CD4-positive, alpha-beta T cell treated with Interleukin-21 for 1 hour (primary cell): ENCODE data around the gene MAB21L3.

Experiments
- DNase-seq: peaks from one replicate; pipeline ENCODE4 v3.0.0-alpha.2; 2020

The MAB21L3 gene

DNA sequence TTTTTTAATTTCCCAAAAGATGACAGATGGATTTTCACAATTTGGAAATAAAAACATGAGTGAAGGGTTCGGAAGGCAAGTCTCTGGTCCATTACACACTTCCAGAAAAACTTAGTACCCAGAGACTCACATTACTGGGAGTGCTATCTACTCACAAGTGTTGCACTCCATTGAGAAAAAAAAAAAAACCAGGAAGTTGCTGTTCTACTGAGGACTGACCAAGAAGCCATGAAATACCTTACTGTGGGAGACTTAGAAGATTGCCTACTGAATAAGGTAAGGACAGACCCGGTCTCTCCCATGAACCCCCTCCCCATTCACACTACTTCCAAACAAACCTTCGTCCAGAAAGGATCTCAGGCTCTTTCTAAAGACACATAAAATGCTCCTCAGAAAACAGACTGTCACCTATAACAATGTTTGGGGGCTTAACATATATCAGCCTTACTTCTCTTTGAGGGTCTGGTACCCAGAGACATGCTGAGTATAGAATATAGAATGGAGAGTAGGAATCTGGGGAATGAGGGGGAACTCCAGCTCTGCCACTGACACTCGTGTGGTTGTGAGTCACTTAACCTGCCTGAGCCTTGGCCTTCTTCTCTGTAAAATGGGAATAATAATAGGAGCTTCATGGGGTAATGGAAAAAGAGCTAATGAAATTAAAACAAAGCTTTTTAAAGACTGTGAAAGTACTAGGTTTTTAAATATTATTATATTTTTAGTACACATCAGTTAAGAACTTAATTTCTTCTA, 1.4 kb downstream of the MAB21L3 start:
- DNase-seq = no peak

DNA sequence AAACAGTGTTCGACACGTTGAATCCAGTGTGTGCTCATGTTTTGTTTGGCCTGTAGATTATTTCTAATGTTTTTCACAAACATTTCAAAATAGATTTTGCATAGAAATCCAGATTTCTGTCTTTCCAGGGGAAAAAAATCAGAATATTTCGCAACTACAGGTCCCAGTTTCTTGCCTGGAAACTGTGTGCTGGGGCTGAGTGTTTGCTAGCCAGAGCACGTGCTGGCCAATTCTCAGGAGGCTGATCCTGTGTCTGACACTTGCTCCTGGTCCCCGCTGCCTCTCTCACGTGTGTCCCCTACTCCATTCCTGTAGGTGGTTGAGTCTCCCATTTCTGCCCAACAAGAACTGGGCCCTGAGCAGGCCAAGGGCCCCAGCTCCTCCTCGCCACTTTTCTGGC, 2.4 kb downstream of the MAB21L3 start:
- DNase-seq = no peak

DNA sequence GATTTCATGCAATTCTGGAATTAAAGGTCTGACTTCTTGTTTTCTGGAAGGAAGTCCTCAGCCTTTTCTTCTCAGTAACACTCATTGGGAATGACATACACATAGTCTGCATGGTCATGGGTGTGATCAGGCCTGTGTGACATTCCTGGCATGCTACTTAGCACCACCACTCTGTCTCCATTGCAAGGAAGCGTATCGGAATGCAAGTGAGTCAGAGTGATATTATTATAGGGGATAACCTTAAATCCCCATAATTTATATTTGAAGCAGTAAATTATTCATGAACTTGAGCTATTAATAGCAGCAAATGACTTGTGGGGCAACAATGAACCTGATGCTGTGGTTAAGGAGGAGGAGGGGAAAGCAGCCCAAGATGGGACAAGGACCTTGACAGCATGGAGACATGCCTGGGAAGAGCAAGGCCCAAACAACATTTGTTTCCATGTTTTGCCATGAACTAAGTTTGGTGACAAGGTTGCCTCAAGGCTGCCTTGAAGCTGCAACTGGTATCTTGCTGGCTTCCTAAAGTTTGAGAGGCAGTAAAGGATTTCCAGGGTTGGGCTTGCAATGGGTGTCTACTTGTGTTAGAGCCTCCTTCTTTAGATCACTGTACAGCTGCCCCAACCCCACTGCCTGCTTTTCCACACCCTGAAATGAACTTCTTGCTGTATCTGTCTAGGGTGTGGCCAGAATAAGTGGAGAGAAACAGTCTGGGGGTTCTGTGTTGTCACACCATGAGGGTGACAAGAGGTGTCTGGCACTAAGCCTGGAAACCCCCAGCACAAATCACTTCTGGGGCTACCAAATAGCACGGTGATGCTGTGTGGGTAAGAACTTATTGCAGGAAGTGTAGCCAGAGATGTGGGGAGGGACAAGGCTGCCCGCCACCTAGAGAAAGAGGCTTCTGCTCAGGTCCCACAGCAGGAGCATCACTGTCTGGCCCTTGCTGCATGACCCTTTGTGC, 4.6 kb downstream of the MAB21L3 start:
- no peak for DNase-seq

DNA sequence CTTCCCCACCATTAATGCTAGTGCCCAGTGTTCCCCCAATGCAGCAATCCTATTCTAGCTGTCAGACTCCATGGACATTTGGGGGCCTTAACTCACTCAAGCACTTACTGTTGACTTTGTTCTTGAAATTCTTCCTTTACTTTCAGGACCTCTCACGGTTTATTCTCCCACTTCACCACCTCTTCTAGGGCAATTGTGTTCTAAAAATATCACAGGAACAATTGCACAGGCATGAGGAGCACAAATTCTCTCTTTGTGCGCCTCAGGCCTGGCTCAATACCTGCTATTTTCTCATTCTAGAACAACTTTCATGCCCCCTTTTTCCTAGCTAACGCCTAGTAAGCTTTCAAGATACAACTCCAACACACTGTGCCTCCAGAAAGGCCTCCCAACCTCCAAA, 7.3 kb downstream of the MAB21L3 start:
- no peak for DNase-seq

DNA sequence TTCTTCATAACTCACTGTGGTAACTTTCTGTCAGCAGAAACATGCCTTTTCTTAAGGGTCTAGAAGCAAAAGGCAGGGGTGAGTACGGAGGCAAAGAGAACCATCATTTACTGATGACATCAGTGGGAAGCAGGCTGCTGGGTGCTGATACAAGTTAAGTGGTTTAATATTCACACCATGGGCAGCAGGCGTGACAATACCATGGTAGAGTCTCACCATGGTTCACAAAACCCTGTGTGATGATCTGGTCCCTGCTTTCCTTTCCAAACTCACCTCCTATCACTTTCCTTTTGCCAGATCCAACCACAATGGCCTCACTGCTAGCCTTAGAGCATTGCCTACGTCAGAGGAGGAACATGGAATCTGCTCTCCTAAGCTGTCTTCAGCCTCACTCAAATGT, 8.7 kb downstream of the MAB21L3 start:
- no peak for DNase-seq

DNA sequence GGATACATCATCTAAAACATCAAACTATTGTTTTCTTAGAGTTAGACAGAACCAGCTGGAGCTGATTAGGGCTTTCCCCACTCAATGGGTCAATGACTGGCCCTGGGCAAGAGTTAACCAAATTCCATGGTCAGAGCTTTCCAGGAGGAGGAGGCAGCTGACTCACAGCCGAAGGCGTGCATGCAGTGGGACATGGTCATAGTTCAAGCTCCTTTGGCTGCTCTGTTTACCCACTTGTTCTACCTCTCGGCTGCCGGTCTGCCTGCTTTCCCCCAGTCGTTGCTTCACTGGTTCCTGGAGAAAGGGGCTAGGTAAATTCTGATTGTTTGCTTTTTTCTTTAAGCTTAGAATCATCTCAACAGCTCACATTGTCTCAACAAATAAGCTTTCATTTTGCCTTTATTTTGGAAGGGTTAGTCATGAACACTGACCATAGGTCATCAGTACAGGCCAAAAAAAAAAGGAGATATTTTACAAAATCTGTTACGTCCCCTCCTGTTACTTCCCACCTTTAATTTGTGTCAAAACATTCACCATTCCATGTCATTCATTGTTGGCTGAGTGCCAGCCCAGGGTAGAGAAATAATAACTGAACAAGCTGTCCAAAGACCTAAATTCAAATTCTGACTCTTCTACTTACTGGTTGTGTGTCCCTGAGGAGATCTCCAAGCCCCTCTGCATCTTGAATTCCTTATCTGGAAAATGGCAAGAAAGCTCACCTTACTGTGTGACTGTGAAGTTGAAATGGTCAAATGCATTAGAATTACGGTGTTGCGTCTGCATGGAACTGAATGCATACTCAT, 12.0 kb downstream of the MAB21L3 start:
- no peak for DNase-seq

DNA sequence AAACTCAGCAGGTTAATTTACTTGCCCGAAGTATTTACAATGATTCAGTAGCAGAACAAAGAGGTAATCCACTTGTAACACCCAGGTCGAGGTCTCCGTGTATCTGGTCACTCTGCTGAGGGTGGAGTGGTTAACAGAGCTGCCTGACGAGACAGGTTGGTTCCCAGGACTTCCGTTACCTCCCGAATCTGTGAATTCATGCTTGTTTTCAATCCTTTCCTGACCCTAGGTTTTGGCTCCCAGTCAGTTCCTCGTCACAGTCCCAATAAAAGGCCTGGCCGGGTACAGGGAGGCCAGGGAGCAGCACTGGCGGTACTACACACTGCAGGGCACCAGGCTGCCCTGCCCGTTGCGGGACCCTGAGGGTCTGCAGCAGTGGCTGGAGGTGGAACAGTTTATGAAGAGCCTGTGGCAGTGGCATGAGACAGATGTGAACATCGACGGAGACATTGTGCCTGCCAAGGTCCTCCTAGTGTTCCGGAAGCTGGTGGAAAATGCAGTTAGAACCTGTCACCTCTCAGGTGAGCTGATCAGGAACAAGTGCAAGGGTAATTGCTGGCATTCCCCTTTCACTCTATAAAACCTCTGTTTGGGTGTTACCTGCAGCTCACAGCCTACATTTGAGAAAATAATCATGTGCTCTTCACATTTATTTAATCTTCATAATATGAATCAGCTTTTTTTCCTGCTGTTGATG, 12.8 kb downstream of the MAB21L3 start:
- no peak for DNase-seq

DNA sequence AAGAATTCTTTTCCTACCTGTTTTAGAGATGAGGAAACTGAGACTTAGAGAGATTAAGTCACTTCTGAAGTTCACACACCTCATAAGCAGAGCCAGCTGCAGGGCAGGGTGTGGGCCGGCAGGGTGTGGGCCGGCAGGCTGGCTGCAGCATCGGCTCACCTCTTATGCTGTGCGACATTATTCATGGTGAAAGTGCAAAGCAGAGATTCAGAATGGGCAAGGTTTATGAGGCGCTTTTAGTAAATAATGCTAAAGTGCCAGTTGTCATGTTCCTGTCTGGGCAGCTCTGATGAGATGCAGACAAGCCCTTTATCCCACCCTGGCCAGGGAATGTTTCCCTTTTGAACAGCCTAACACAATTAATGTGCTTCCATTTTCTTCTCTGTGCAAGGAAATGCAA, 14.6 kb downstream of the MAB21L3 start:
- DNase-seq = no peak

DNA sequence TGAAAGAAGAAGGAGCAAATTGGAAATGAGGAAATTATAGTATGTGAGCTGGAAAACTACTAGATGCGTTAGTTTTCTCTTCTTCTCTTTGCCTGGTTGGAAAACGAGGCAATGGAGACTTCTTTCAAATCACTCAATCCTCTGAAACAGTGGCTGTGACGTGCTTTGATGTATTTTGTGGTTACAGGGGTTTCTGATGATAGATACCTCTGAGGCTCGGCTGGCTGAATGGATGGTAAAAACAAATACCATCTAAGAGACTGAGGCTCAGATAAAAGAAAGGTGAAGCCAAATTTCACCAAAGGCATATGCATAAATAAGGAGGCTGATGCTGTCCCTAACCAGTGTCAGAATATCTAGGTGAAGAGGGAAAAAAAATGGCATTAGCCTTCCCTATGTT, 15.1 kb downstream of the MAB21L3 start:
- DNase-seq = no peak

DNA sequence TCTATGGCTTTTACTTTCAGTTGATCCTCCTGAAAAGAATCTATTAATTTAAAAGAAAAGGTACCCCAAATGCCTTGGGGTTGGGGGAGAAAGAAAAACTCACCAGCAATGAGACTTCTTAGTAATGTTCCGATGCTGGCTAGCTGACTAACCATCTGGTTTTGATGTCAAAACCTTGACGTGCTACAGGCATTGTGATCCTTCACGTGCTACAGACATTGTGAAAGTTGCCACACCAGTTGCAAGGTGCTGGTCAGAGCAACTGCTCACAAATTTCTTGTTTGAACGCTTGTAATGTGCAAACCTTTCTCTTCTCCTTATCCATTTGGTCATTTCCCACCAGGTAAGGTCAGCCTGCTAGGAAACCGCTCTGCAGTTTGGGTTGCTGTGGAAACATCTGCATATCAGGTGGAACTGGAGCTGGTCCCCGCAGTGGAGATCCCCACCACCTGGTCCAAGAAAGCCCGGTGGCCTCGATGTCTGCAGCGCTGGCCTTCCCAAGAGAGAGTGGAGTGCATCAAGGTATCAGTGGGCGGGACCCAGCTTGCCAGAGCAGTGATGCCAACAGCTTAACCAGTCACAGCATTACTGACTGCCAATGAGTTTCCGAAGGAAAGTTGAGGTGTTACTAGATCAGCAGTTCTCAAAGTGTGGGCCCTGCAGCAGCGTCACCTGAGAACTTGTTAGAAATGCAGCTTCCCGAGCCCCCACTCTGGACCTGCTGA, 16.1 kb downstream of the MAB21L3 start:
- no peak for DNase-seq

DNA sequence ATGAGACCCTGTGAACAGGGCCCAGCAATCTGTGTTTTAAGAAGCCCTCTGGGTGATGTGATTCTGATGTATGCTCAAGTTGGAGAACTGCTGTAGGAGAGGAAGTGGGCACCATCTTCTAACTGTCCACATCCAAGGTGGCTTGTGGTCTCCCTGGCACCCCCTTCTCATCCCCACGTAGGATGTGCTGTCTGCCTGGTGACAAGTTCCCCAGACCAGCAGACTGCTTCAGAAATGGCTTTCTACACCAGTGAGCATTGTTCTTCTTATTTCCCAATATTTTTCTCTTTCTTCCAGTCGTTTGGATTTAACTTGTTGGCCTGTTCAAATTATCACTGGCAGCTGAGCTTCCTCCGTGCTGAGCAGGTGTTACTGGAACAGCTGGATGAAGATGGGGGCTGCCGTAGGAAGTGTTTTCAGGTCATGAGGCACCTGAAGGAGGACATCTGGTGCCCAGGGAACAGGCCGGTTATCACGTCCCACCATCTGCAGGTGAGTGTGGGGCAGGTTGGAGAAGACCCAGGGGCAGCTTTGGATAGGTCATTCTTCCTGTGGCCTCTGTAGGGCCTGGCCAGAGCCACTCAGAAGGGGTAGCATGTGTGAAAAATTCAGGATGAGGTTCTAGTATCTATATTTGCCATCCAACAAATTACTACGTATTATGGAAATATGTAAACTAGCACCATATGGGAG, 16.8 kb downstream of the MAB21L3 start:
- DNase-seq = no peak

DNA sequence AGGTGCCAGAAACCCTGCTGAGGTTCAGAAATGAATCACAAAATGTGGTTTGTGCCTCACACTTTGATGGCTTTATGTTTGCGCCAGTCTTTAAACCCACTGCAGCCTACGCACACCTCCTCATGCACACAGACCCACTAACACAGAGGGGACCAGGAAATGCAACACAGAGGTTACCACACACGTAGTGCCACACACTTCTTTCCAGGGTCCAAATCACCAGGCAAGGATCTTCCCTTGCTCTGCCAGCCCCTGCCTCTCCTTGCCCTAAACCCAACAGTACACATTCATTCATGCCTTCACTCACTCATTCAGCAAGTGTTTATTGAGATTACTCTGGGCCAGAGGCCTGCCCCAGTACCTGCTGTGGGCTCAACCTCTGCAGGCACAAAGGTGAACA, 17.5 kb downstream of the MAB21L3 start:
- no peak for DNase-seq

DNA sequence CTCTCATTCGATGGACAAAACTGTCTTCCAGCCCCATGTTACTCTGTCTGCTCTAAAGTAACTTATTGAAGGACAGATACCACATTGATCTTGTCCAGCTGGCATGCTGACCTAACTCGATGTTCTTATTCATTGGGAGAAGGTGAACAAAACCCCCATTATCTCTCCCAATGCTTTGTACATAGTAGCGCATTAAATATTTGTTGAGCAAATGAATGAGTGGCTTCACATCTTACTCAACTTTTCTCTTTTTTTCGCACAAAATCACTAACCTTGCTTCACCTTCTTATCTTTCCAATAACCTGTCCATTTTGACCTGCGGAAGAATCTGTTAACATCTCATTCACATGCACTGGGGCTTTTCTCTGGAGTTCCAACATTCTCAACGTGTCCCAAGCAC, 18.3 kb downstream of the MAB21L3 start:
- DNase-seq = no peak

DNA sequence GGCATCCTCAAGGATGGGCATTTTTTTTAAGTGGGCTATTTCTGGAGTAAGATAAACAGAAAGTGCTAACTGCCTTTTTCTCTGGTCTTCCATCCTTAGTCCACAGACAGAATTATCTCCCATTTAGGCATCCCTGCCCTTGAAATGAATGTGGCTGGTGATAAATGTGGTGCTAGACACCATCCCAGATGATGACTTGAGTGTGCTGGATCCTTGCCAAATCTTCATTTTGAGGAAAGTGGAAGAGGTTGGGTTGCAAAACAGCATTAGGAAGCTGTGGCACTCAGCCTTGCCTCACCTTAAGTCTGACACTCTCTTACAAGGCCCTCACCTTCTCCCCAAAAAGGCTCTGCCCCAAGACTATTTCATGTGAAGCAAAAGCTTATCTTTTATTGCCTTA, 19.2 kb downstream of the MAB21L3 start:
- DNase-seq = no peak

DNA sequence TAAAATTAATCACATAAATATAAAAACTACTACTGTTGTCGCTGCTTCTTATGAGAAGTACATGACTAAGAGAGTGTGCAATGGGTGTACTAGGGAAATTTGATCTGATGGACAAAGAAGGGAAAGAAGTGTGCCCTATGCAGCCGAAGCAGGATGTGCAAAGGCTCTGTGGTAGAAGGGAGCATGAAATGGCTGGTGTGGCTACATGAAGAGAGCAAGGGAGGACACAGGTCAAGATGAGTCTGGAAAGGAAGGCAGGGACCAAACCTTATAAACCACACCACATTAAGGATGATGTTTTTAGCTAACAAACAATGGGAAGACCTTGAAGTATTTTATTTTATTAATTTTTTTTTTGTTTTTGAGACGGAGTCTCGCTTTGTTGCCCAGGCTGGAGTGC, 20.0 kb downstream of the MAB21L3 start:
- DNase-seq = no peak

DNA sequence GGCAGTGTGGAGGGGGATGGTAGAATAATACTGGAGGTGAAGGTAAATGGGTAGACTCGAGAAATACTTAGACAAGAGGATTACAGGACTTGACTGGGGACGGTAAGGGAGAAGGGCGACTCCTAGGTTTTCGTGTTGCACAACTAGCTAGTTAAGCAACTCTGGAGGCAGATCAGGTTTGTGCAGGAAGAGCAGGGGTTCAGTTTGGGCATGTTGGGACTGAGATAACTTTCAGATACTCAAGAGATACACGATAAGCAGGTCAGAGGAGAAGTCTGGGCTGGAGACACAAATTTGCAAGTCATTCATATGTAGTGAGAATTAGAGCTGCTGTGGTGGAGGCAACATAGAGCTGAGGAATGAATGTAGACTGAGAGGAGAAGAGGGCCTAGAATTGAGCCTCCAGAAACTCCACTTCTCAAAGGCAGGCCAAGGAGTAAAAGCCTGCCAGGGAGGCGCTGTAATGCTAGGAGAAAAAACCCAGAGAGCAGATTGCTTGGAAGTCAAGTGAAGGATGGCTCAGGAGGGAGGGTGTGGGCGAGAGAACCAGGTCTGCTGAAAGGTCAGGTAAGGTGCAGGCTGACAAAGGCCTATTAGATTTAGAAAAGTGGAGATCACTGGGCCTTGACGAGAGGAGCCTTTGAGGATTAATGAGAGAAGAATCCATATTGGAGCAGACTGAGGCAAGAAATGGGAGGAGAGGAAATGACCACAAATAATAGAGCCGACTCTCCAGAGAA, 20.8 kb downstream of the MAB21L3 start:
- DNase-seq = no peak

DNA sequence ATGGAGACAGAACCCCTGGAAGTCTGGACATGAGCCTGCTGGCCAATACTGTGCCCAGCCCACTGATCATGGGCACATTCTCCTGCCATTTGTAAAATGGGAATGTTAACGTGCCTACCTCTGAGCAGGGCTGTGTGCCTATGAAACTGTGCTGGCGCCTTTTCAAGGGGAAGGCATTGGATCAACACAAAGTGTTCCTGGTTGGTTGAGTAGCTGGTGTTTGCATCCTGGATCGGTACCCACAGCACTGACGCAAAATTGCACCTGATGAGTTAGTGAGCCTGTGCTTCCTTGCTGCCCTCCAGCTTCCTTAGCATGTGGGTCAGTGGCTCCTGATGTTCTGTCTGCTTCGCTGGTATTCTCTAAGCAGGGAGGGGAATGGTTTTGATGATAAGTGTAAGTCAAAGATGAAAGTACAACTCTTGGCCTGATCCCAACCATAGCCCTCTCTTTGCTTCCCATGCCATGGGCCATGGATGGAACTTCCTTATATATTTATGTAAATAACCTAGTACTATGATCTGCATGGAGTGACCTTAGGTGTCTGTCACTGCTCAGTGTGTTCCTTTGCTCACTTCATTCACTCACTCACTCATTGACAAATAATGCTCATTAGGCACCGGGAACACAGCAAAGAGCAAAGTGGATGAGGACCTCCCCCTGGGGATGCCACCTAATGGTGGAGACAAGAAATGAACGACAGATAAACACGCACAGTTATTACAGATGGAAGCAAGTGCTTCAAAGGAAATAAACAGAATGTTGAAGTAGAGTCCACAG, 22.7 kb downstream of the MAB21L3 start:
- DNase-seq = no peak

DNA sequence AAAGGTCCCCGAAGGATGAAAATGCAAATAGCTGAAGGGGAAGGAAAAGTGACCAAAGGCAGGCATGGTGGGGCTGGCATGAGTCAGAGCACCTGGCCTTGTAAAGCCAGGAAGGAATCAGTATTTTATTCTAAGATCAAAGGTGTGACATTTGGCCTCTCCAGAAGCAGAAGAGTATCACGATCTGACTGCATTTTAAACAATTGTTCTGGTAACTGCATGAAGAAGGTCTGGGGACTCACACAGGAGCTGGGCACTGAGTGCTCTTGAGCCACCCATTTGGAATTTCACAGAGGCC, 23.2 kb downstream of the MAB21L3 start:
- no peak for DNase-seq

DNA sequence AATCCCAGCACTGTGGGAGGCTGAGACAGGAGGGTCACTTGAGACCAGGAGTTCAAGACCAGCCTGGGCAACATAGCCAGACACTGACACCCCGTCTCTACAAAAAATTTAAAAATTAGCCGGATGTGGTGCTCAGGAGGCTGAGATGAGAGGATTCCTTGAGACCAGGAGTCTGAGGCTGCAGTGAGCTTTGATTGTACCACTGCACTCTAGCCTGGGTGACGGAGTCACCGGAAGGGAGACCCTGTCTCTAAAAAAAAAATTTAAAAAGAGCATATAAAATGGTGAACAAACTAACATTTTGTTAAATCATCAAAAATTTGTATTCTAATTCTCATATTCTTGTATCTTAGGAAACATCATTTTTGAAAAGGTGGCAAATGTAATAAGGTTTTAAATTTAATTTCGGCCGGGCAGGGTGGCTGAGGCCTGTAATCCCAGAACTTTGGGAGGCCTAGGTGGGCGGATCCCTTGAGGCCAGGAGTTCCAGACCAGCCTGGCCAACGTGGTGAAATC, 27.1 kb downstream of the MAB21L3 start:
- no peak for DNase-seq
